GM12875 (cell line): ENCODE results near the gene GULP1.

Experiments used
- H3K4me3 ChIP-seq: one replicate; pipeline ENCODE4 v1.5.1; 2011; ENCODE audit warnings: low read depth, low read length, control low read depth
- CTCF ChIP-seq: IDR thresholded peaks from 2 replicates; pipeline ENCODE4 v1.5.1; 2011; ENCODE audit warnings: low read depth, mild to moderate bottlenecking, control low read depth, inconsistent platforms, low read length, moderate library complexity, borderline replicate concordance; ENCODE audit not compliant: insufficient read depth

GULP1 gene

GRCh38 chr2:188291617-188292347 lies at the start of gene GULP1:
Gene GULP1 (plus strand): TSS chr2:188291874. CDS start chr2:188477703, 185,829 bp downstream.
- TF ChIP-seq CTCF, result no peak
- no peak within 1 kb of the TSS for H3K4me3 ChIP-seq

- TF ChIP-seq CTCF, result no peak
- H3K4me3 ChIP-seq, result no peak overlapping the region
Measured at GRCh38 chr2:188243381-188243780, 48.3 kb upstream of the GULP1 start.

GRCh38 chr2:188244383-188244782 lies 47.3 kb upstream of the GULP1 start:
- TF ChIP-seq CTCF, result no peak
- H3K4me3 ChIP-seq, result no peak overlapping the region

GRCh38 chr2:188245230-188245629 lies 46.4 kb upstream of the GULP1 start:
- no peak for TF ChIP-seq CTCF
- H3K4me3 ChIP-seq, result no peak overlapping the region

GRCh38 chr2:188248513-188248912 lies 43.2 kb upstream of the GULP1 start:
- TF ChIP-seq CTCF, result no peak
- H3K4me3 ChIP-seq, result no peak overlapping the region

GRCh38 chr2:188251034-188251433 lies 40.6 kb upstream of the GULP1 start:
- no peak overlapping the region for H3K4me3 ChIP-seq
- no peak for TF ChIP-seq CTCF

GRCh38 chr2:188256420-188256819 lies 35.3 kb upstream of the GULP1 start:
- no peak overlapping the region for H3K4me3 ChIP-seq
- no peak for TF ChIP-seq CTCF
